GM18526 (cell line): ENCODE measurements around the gene CGRRF1.

Experiments used
- POLR2A ChIP-seq: IDR thresholded peaks from 3 replicates; pipeline ENCODE4 v1.6.1; 2011; ENCODE audit not compliant: insufficient read length; ENCODE audit errors: extremely low read depth

Gene CGRRF1

GRCh38 chr14:54572316-54572715, 62.6 kb downstream of the CGRRF1 start:
- no peak for TF ChIP-seq POLR2A

GRCh38 chr14:54574528-54574927, 64.8 kb downstream of the CGRRF1 start:
- TF ChIP-seq POLR2A = no peak

- no peak for TF ChIP-seq POLR2A
Measured at GRCh38 chr14:54577494-54577893, 67.8 kb downstream of the CGRRF1 start.

GRCh38 chr14:54577977-54578376, 68.3 kb downstream of the CGRRF1 start:
- TF ChIP-seq POLR2A = no peak

- no peak for TF ChIP-seq POLR2A
Measured at GRCh38 chr14:54579621-54580020, 69.9 kb downstream of the CGRRF1 start.

GRCh38 chr14:54580933-54581332, 71.2 kb downstream of the CGRRF1 start:
- no peak for TF ChIP-seq POLR2A

GRCh38 chr14:54582334-54582733, 72.6 kb downstream of the CGRRF1 start:
- no peak for TF ChIP-seq POLR2A

- no peak for TF ChIP-seq POLR2A
Measured at GRCh38 chr14:54584097-54584496, 74.4 kb downstream of the CGRRF1 start.

GRCh38 chr14:54585214-54585613, 75.5 kb downstream of the CGRRF1 start:
- no peak for TF ChIP-seq POLR2A
